ENCODE data around the gene ANKRD27.
"Not testable (repeated sequence)": the region's sequence is repeated elsewhere in the genome, so short reads cannot be mapped to it uniquely, and the experiment has no call there.

ANKRD27 gene

DNA sequence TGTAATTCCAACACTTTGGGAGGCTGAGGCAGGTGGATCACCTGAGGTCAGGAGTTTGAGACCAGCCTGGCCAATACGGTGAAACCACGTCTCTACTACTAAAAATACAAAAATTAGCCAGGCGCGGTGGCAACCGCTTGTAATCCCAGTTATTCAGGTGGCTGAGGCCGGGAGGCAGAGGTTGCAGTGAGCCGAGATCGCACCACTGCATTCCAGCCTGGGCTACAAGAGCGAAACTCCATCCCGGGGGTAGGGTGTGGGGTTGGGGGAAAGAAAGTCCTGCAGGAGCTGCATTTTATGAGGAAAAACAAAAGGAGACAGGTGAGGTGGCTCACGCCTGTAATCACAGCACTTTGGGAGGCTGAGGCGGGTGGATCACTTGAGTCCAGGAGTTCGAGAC is 22.6 kb downstream of the ANKRD27 start:
- not testable (repeated sequence) for DNase-seq (ENCODE audit: low read depth)

DNA sequence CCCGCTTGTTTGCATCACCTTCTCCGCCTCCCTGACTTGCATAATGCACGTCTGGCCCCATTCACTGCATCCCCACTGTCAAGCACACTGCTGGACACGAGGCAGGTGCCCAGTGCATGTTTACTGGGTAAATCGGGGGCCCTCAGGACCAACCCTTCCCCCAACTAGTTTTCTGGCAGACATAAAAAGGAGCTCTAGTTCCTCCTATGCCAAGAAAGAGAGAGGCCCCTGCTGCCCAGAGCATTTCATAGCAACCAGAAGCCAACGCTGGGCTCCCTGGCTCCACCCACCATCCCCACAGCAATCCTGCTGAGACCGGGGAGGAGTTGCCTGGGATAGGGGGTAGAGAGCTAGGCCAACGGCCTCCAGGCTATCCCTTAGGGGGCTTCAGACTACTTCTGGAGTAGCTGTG is 23.2 kb downstream of the ANKRD27 start:
- no peak for DNase-seq (ENCODE audit: low read depth)

DNA sequence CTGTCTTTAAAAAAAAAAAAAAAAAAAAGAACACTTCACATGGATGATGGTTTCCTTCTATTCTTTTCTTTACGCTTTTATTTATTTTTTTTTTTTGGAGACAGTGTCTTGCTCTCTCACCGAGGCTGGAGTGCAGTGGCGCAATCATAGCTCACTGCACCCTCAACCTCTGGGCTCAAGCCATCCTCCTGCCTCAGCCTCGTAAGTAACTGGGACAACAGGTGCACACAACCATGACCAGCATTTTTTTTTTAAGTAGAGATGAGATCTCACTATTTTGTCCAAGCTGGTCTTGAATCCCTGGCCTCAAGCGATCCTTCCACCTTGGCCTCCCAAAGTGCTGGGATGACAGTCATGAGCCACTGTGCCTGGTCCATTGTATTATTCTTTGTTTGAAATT is 24.3 kb downstream of the ANKRD27 start:
- no peak for DNase-seq (ENCODE audit: low read depth)

DNA sequence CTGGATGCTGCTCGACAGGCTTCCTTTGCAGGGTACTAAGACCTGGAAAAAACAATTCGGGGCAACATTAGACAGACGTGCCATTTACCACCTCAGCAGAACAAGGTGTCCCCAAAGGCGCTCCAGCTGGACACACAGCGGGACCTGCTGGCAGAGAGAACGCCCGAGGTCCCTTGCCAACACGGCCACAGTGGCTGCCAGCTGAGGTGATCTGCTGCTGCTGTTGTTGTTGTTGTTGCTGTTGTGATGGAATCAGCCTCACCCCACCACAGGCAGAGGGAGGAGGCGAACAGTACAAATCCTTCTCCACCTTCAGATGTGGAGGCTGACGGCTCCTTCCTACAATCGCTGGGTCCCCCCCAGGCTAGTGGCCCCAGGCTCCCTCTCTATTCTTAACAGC is 25.2 kb downstream of the ANKRD27 start:
- DNase-seq (ENCODE audit: low read depth): no peak

DNA sequence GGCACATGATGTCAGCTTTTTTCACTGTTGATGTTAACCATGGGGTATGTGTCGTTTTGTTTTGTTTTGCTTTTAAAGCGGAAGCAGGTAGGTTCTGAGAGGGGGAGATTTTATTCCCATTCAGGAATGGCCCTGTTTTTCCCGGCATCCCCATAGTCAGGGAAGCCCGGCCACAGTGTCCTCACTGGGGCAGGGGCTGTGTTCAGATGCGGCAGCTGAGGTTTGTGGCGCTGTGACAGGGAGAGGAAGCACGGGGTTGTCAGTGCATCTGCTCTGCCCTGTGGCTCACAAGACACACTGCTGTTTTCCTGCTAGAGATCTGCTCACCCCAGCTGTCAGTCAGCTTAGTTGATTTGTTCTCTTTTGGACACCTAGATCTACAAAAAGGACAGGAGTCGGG is 27.6 kb downstream of the ANKRD27 start:
- DNase-seq (ENCODE audit: low read depth): no peak

DNA sequence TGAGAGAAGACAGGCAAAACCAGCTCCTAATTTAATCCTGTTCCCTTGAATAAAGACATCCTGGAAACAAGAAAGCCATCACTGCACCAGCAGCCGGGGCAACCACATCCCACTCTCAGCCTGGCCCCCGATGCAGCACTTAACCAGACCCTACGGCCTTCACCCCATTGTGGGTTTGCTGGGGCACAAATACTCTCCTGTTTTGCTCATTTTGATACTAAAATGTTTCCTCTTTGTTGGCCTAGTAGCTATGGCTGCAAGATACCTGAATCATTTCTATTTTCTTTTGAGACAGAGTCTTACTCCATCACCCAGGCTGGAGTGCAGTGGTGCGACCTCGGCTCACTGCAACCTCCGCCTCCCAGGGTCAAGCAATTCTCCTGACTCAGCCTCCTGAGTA is 28.4 kb downstream of the ANKRD27 start:
- DNase-seq (ENCODE audit: low read depth): peak; percentile 9

DNA sequence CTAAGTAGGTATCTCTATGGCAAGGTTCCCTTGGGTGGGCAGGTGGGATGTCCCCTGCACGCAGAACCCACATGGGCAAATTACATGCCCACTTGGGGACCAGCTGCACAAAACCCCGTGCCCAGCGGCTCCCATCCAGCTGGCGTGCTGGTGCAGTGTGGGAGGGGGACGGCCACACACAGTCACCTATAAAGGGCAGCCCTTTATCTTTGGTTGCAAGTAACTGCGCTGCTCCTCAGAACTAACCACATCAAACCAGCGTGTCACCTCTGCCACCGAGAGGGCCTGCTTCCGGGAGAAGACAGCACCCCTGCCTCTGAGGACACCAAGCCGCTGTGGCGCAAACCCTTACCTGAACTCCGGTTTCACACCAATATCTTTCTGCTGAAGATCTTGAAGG is 32.2 kb downstream of the ANKRD27 start:
- peak; percentile 58 for DNase-seq (ENCODE audit: low read depth)

DNA sequence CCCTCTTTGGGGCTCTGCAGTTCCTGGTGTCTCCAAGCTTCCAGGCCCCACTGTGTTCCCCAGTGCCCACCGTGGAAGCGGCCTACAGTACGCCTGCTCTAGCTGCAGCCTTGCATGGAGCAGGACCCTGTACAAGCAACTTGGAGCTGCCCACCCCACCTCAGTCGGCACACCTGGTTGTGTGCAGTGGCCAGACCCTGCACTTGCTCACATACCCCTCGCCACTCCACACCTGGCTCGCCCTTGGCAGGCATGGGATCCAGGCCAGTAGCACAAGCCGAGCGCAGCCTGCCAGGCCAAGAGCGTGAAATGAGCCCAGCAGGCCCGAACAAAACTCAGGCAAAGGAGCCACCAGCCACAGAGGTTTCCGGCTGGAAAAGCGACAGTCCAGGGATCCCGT is 36.4 kb downstream of the ANKRD27 start:
- DNase-seq (ENCODE audit: low read depth): no peak

DNA sequence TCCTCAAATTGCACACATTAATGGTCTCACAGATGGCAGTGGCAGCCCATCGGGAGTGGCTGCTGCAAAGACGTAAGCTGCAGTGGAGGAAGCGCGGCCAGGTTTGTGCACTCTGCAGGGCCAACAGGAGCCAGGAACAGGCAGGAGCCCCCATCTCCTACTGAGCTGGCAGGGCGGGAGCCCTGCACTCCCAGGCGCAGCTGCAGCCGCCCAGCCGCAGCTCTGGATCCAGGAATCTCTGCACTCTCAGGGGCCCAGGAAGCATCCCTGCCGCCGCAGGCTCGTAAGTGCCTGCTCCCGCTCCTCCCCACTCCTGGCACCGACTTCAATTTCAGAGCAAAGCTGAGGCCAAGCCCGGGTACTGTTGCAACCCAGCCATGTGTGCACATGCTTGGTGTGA is 37.5 kb downstream of the ANKRD27 start:
- no peak for DNase-seq (ENCODE audit: low read depth)

DNA sequence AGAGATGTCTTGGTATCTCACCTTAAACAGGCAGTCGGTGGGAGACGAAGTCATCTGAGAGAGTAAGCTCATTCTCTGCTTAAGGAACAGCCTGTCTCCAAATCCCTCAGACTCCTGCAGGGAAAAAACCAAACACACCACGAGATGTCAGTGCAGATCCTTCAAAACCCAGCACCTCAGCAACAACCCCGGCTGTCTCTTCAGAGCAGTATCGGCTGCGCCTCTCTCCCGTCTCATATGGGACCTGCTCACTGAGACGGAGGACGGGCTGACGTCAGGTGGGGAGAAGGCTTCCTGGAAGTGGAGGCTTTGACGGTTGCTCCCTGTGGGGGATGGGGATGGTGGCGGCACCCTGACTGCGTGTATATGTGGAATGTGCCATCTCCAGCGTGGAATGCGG is 43.6 kb downstream of the ANKRD27 start:
- no peak for DNase-seq (ENCODE audit: low read depth)

DNA sequence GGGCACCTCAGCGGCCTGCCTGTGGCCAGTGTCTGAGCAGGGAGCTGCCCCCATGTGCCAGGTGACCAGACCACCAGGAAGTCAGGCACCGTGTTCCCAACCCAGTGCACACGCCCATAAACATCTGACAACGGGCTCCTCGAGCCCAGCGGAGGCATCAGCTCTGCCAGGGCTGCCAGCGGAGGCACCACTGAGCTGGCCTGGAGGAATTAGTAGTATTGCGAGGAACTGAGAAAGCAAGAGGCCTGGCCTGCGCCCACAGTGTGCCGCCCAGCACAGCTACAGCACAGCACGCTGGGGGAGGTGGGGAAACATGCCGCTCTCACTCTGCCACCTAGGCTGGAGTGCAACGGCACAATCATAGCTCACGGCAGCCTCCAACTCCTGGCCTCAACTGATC is 44.6 kb downstream of the ANKRD27 start:
- DNase-seq (ENCODE audit: low read depth): no peak

DNA sequence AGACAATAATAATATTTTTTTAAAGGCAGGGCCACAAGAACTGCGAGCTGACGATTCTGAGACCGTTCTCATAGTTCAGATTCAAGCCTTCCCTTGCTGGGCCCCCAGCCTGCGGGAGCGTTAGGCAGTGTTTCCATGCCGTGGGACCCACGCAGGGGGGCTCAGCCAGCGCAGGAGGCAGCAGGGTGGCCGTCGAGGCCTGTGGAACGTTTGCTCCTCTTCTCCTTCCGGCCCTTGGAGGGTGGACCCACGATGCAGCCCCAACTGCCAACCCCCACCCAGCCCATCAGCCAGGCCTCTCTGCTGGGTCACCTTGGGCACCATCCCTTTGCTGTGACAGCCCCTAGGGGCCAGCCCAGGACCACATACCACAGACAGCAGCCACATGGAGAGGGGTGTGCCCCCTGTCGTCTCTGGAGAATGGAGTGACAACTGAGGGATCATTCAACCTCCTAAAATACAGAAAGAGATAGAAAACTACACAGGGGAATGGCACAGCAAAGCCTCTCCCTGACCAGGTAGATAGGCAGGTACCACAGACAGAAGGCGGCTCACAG is 47.2 kb downstream of the ANKRD27 start:
- DNase-seq (ENCODE audit: low read depth): no peak

DNA sequence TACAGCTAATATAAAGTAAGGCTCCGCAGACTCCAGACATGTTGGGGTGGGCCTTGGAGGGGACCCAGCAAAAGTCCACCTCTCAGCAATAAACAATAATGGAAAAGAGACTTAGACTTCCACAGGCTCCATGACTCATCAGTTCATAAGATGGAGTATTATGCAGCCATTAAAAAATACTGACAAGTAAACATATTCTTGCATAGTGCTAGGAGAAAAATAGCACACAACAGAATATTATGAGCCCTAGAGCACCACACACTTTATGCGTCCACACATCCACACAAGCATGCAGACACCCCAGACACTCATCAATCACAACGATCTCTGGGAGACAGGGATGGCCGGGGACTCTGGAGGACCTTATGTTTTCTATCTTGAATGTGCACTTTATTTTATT is 48.0 kb downstream of the ANKRD27 start:
- no peak for DNase-seq (ENCODE audit: low read depth)

DNA sequence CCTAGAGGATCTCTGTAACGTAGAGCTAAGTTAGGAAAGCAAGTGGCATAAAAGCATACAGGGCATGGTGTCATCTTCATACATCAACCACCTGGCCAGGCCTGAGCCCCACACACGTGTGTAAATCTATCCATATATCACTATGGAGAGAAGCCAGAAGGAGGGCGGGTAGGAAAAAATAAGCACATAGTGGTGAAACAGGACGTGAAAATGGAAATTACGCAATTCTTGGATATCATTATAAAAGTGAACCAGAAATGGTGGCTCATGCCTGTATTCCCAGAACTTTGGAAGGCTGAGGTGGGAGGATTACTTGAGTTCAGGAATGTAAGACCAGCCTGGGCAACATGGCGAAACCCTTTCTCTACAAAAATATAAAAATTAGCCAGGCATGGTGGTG is 50.6 kb downstream of the ANKRD27 start:
- DNase-seq (ENCODE audit: low read depth): no peak

DNA sequence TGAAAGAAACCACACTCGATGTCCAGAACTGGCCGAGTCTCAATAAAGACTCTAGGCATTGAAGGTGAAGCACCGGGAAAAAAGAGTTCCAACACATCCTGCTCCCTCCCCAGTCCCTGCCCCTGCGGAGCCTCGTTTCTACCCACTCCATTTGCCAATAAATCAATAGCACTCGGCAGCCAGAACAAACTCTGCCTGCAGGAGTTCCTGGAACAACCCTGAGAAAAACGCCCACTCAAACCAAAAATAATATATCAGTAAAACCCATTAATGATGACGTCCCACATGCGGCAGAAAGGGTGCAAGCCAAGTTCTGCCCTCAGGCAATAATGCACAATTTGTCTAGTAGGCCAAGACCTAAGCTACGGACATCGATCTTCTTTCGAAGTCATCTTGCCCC is 53.0 kb downstream of the ANKRD27 start:
- DNase-seq (ENCODE audit: low read depth): no peak

DNA sequence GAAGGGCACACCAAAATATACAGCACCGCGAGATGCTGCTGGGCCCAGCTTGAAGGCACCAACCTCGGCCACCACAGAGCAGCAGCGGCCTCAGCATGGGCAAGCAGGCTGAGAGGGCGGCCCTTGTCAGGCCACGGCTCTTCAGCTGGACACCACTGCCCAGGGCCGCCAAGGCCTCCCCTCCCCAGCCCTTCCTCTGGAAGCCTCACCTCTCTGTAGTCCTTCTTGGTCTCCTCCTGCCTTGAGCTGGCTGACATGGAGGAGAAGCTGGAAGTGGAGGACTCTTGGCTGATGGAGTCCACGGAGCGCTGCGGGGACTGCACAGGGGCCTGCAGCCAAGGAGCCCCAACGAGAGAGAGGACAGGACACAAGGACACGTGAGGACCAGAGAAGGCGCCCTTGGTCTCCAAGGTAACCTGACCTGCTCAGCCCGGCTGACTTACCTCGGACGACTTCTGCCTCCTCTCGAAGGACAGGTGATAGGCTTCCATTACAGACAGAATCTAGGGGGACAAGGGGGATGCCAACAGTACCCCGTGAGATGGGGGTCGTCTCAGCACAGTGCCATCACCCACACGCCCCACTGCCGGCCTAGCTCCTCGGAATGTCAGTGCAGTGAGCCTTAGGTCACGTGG is 55.8 kb downstream of the ANKRD27 start:
- DNase-seq (ENCODE audit: low read depth): no peak

DNA sequence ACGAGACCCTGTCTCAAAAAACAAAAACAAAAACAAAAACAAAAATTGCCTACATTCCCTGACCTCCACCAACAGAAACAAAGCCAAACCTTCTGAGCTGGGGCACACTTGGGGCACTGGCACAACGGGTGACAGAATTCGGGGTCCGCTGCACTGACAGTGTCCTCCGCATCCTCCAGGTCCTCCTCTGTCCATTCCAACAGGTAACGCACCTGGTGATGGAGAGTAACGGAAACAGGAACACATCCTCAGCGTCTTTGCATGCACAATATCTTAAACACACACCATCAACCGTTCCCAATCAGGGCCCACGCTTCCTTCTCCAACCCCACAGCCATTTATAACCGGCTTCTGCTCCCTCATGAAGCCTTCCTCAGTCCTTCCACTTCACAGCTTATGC is 59.4 kb downstream of the ANKRD27 start:
- no peak for DNase-seq (ENCODE audit: low read depth)

DNA sequence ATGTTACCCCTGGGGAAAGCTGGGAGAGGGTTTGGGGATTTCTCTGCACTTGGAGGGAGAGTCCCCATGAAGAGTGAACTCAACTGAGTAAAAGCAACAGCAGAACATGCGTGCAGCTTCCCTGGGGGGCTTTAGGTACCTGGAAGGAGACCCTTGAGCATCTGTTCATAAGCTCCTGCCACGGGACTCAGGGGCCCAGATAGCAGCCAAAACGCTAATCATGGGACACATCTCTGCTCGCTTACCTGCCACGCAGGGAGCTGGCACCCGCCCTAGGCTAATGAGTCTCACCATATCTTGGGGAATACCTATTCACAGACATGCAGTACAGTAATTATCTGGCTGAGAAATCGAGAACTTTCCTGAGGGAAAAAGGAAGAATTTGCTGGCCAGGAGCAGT is 60.1 kb downstream of the ANKRD27 start:
- no peak for DNase-seq (ENCODE audit: low read depth)

DNA sequence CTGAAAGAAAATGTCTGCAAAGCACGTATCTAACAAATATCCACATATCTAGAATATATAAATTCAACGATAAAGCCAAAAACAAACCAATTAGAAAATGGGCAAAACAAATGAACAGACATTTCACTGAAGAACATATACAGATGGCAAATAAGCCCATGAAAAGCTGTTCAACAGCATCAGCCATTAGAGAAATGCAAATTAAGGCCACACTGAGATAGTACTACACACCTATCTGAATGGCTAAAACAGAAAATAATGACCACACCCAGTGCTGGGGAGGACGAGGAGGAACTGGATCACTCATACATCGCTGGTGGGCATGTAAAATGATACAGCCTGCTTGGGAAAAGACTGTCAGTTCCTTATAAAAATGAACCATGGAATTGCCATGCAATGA is 62.0 kb downstream of the ANKRD27 start:
- no peak for DNase-seq (ENCODE audit: low read depth)

DNA sequence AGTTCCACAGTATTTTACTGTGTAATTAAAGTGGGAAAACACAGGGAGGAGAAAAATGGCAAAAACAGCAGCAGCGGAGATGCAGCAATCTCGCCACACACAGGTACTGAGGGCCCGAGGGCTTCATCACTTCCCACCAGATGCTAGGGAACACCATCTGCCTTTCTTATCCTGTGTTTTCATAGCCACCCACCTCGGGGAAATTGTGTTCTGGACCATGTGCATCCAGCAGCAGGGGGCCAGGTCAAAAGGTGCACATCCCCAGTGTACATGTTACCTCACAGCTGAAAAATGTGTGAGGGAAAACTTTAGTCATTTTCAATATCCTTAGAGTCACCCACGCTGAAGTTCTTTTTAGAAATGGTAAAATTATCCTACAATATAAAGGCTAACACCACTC is 63.8 kb downstream of the ANKRD27 start:
- no peak for DNase-seq (ENCODE audit: low read depth)

DNA sequence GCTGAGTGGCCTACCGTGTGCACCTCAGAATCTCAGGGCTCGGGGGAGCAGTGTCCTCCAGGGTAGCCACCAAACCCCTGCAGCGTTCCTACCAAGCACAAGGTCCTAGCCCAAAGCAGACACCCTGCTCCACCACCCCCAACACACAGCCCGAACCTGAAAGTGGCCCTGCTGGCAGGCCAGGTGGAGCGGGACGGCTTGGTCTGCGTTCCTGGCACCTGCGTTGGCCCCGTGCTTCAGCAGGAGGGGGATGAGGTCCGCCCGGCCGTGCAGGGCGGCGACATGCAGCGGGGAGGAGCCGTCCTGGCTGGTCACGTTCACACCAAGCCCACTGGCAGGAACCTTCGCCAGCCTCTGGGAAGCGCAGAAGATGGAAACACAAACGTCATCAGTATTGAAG is 67.5 kb downstream of the ANKRD27 start:
- DNase-seq (ENCODE audit: low read depth): no peak

DNA sequence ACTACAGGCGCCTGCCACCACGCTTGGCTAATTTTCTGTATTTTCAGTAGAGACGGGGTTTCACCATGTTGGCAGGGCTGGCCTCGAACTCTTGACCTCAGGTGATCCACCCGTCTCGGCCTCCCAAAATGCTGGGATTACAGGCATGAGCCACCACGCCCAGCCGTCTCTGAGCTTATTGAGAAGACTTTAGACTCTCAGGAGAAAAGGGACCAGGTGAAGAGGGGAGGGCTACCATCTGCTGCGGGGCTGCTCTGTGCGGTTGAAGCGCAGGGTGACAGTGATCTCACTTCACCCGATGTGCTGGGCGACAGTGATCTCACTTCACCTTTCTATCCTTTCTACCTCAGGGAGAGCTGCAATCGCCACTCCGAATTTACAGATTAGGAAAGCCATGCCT is 68.7 kb downstream of the ANKRD27 start:
- DNase-seq (ENCODE audit: low read depth): no peak

DNA sequence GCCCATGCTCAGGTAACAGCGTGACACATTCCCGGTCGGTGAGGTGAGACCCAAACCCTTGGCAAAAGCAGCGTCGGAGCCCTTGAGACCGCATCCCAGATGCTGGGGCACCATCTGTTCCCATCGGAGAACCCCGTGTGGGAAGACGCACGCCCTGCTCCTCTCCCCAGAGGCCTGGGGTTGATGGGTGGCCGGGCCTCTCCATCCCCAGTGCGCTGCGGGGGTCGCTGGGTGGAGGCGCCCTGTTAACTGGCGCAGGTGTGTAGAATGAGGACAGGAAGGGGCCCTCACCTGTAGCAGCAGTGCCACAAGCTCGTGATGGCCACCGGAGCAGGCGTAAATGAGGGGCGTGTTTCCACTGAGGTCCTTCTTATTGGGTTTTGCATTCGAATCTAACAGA is 69.4 kb downstream of the ANKRD27 start:
- no peak for DNase-seq (ENCODE audit: low read depth)

DNA sequence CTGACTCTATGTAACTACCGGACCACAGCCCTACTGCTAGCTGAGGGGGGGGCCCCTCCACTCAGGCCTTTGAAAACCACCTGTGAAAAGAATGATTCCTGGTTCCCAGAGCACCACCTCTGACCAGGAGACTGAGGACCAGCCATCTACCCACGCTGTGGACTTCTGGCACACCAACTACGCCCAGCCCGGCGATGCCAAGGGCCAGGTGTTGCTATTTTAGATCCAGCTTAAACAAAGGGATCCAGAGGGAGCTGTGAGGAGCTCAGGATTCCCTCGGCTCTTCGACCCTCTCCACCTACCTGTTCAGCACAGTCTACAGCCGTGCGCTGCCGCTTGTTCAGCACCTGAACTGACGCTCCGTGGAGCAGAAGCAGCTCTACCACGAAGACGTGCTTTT is 71.0 kb downstream of the ANKRD27 start:
- DNase-seq (ENCODE audit: low read depth): no peak

DNA sequence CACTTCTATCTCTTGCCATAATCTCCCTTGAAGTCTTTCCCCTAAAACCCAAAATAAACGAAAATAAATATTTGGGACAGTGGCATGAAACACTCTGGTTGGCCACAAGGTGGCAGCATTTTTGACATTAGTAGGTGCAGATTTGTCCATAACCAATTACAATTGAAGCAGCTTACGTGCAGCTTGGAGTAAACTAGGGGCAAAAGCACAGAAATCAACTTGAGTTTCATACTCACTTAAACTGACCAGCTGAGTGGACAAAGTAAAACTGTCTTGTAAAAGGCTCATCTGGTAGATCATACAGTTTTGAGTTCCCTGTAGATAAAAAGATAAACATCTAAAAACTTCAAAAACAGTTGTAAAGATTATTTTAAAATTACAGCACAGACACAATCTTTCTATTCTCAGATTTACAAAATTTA is 75.2 kb downstream of the ANKRD27 start:
- DNase-seq (ENCODE audit: low read depth): no peak

All from activated T-cell treated with anti-CD3 and anti-CD28 coated beads for 48 hours (primary cell).